Upper lobe of left lung (tissue), 6 donors: ENCODE data around the gene ADCY3. TPM values are rescaled to one million over a fixed set of nuclear protein-coding genes. Genes with fewer than 3 reads are reported as not detected.

Source experiments
- ATAC-seq, 2 donors: fragments of 200-7000 bp; cut with Tn5 transposase; one replicate each; pipeline ENCODE4 v1.9.1; 2022; ENCODE audit warnings: mild to moderate bottlenecking in 2 of 2, moderate library complexity in 2 of 2; ENCODE audit not compliant: low FRiP score in 2 of 2
- DNase-seq, 2 donors: peaks; one replicate each; pipeline ENCODE4 v3.0.0-alpha.2; 2019 to 2020
- H3K27ac ChIP-seq, 4 donors: fragments of 200-600 bp; sonication (generic); one replicate each; pipeline ENCODE4 v1.5.1; 2016 to 2019
- H3K27me3 ChIP-seq, 4 donors: fragments of 200-600 bp; sonication (generic); one replicate each; pipeline ENCODE4 v1.5.1; 2017 to 2019
- H3K36me3 ChIP-seq, 4 donors: fragments of 200-600 bp; sonication (generic); one replicate each; pipeline ENCODE4 v1.5.1; 2016 to 2019
- H3K4me1 ChIP-seq, 4 donors: fragments of 200-600 bp; sonication (generic); one replicate each; pipeline ENCODE4 v1.5.1; 2018 to 2019
- H3K4me3 ChIP-seq, 4 donors: fragments of 200-600 bp; sonication (generic); one replicate each; pipeline ENCODE4 v1.5.1; 2017 to 2019; ENCODE audit warnings: mild to moderate bottlenecking in 2 of 4, moderate library complexity in 1 of 4
- H3K9me3 ChIP-seq, 4 donors: fragments of 200-600 bp; sonication (generic); one replicate each; pipeline ENCODE4 v1.5.1; 2018 to 2019
- CTCF ChIP-seq, 6 experiments: fragments of 450-650 bp in 4 of 6; fragments of 200-600 bp in 2 of 6; sonication (generic) in 2 of 6; IDR thresholded peaks; one replicate each; pipeline ENCODE4 v1.5.1; 2016 to 2019; ENCODE audit warnings: antibody characterized with exemption in 6 of 6
- EP300 ChIP-seq, 4 donors: sonication (generic); formaldehyde crosslinking; IDR thresholded peaks; one replicate each; pipeline ENCODE4 v1.5.1; 2017; ENCODE audit warnings: antibody characterized with exemption in 4 of 4, control low read depth in 2 of 4
- POLR2A ChIP-seq, 4 donors: fragments of 450-650 bp; IDR thresholded peaks; one replicate each; pipeline ENCODE4 v1.5.1; 2016 to 2017; ENCODE audit warnings: antibody characterized with exemption in 4 of 4, mild to moderate bottlenecking in 2 of 4
- POLR2AphosphoS5 ChIP-seq, 2 donors: sonication (generic); formaldehyde crosslinking; IDR thresholded peaks; one replicate each; pipeline ENCODE4 v1.5.1; 2017; ENCODE audit warnings: antibody characterized with exemption in 2 of 2
- WGBS, 2 donors: methylation state at CpG; one replicate each; pipeline ENCODE4 v1.1.5; 2017 to 2018; 5-methylcytosine and 5-hydroxymethylcytosine counted together
- total RNA-seq, 6 donors: library from RNA; depleted of rRNA in 4 of 6; stranded (reverse); fragments of >200 nt in 4 of 6; gene quantifications; one replicate each; pipeline versions ENCODE4 v1.1.0 to v1.2.1, GENCODE V29; 2016 to 2021
- donor health status: DM: no; HTN: no; CAD: no; lungs with moderate emphysema.
- donor health status: DM: no; HTN: yes; CAD: no; lungs with severe emphysema.

Gene ADCY3
- total RNA-seq, 6 donors from 2014 or later = 17.5 to 83.5 (median 36.5) TPM

GRCh38 chr2:24852026-24852425, 68.0 kb downstream of the ADCY3 start:
- Histone ChIP-seq H3K4me1 (peaks cover 0 to 3% (median 0%) of the 10 kb centered on the region in 4 donors), H3K9me3 (no peaks in the 10 kb centered on the region), H3K27ac (peak overlapping the region in 1 of 4 donors; percentile 15), H3K36me3 (no peaks in the 10 kb centered on the region), H3K4me3 (no peak overlapping the region), H3K27me3 (no peaks in the 10 kb centered on the region)
- 91 to 100% methylated on average over 1 to 13 of the region's 13 CpGs for WGBS, 2 donors
- TF ChIP-seq CTCF (IDR thresholded peaks at IDR 0.05) (no peak), EP300 (IDR thresholded peaks at IDR 0.05) (no peak), POLR2AphosphoS5 (IDR thresholded peaks at IDR 0.05) (no peak), POLR2A (IDR thresholded peaks at IDR 0.05) (no peak)
- ATAC-seq = no peak
- no peak for DNase-seq

GRCh38 chr2:24850944-24851343, 69.1 kb downstream of the ADCY3 start:
- Histone ChIP-seq H3K27ac (no peak overlapping the region), H3K9me3 (no peaks in the 10 kb centered on the region), H3K4me3 (no peak overlapping the region), H3K36me3 (no peaks in the 10 kb centered on the region), H3K4me1 (peaks cover 0 to 3% (median 0%) of the 10 kb centered on the region in 4 donors), H3K27me3 (no peaks in the 10 kb centered on the region)
- DNase-seq (no peak), ATAC-seq (no peak)
- no peak for TF ChIP-seq POLR2A (IDR thresholded peaks at IDR 0.05)
- WGBS, 2 donors = 67 to 76% methylated on average over 7 of the region's 7 CpGs

- peaks cover 0 to 5% (median 0%) of the 10 kb centered on the region in 4 donors for H3K36me3 ChIP-seq
- H3K4me3 ChIP-seq = no peak overlapping the region
- WGBS, 2 donors = 93 to 99% methylated on average over 2 to 5 of the region's 5 CpGs
- TF ChIP-seq POLR2AphosphoS5 (IDR thresholded peaks at IDR 0.05) = no peak
- no peak for TF ChIP-seq EP300 (IDR thresholded peaks at IDR 0.05)
- no peak for TF ChIP-seq POLR2A (IDR thresholded peaks at IDR 0.05)
- no peak for TF ChIP-seq CTCF (IDR thresholded peaks at IDR 0.05)
- no peaks in the 10 kb centered on the region for H3K27me3 ChIP-seq
- no peaks in the 10 kb centered on the region for H3K9me3 ChIP-seq
- no peak overlapping the region for H3K27ac ChIP-seq
- DNase-seq (no peak), ATAC-seq (no peak)
- H3K4me1 ChIP-seq = no peaks in the 10 kb centered on the region
Observed at GRCh38 chr2:24845691-24846090, 74.3 kb downstream of the ADCY3 start.

- Histone ChIP-seq H3K9me3 (no peaks in the 10 kb centered on the region), H3K27ac (peak overlapping the region in 1 of 4 donors; percentile 0), H3K4me3 (no peak overlapping the region), H3K4me1 (no peaks in the 10 kb centered on the region), H3K27me3 (no peaks in the 10 kb centered on the region), H3K36me3 (peaks cover 0 to 5% (median 0%) of the 10 kb centered on the region in 4 donors)
- no peak for DNase-seq
- no peak for ATAC-seq
- TF ChIP-seq POLR2AphosphoS5 (IDR thresholded peaks at IDR 0.05) (no peak), EP300 (IDR thresholded peaks at IDR 0.05) (no peak), CTCF (IDR thresholded peaks at IDR 0.05) (no peak), POLR2A (IDR thresholded peaks at IDR 0.05) (no peak)
- 88 to 91% methylated on average over 8 of the region's 9 CpGs for whole genome bisulfite sequencing, 2 donors
Observed at GRCh38 chr2:24844023-24844685, 75.9 kb downstream of the ADCY3 start.

- no peaks in the 10 kb centered on the region for H3K27me3 ChIP-seq
- H3K9me3 ChIP-seq = no peaks in the 10 kb centered on the region
- no peak for DNase-seq
- no peak overlapping the region for H3K4me3 ChIP-seq
- no peak for ATAC-seq
- no peaks in the 10 kb centered on the region for H3K4me1 ChIP-seq
- 91% methylated on average over 11 to 12 of the region's 12 CpGs for WGBS, 2 donors
- peaks cover 0 to 7% (median 0%) of the 10 kb centered on the region in 4 donors for H3K36me3 ChIP-seq
- TF ChIP-seq POLR2AphosphoS5 (IDR thresholded peaks at IDR 0.05) (no peak), EP300 (IDR thresholded peaks at IDR 0.05) (no peak), CTCF (IDR thresholded peaks at IDR 0.05) (no peak), POLR2A (IDR thresholded peaks at IDR 0.05) (no peak)
- peak overlapping the region in 1 of 4 donors; percentile 0 for H3K27ac ChIP-seq
Observed at GRCh38 chr2:24843330-24843860, 76.6 kb downstream of the ADCY3 start.
